Nucleus accumbens (tissue), 56 donors: ENCODE data around the gene TAOK2.

Experiments
- DNase-seq, 56 donors: peaks; one replicate each; lab custom pipeline; 2025; lab: John Stamatoyannopoulos, UW

The TAOK2 gene

GRCh38 chr16:29962344-29962994 is 11.2 kb upstream of the TAOK2 start:
- peak in 5 of 56 donors; percentile 9 to 41 (median 31) for DNase-seq

GRCh38 chr16:29963021-29963743 is 10.5 kb upstream of the TAOK2 start:
- no peak for DNase-seq

GRCh38 chr16:29968205-29968604 is 5.5 kb upstream of the TAOK2 start:
- no peak for DNase-seq

- DNase-seq = no peak
Measured at GRCh38 chr16:29971304-29971703, 2.4 kb upstream of the TAOK2 start.

- DNase-seq = no peak
Measured at GRCh38 chr16:29972500-29972899, 1.2 kb upstream of the TAOK2 start.

- no peak for DNase-seq
Measured at GRCh38 chr16:29972992-29973383, 680 bp upstream of the TAOK2 start.

DNA sequence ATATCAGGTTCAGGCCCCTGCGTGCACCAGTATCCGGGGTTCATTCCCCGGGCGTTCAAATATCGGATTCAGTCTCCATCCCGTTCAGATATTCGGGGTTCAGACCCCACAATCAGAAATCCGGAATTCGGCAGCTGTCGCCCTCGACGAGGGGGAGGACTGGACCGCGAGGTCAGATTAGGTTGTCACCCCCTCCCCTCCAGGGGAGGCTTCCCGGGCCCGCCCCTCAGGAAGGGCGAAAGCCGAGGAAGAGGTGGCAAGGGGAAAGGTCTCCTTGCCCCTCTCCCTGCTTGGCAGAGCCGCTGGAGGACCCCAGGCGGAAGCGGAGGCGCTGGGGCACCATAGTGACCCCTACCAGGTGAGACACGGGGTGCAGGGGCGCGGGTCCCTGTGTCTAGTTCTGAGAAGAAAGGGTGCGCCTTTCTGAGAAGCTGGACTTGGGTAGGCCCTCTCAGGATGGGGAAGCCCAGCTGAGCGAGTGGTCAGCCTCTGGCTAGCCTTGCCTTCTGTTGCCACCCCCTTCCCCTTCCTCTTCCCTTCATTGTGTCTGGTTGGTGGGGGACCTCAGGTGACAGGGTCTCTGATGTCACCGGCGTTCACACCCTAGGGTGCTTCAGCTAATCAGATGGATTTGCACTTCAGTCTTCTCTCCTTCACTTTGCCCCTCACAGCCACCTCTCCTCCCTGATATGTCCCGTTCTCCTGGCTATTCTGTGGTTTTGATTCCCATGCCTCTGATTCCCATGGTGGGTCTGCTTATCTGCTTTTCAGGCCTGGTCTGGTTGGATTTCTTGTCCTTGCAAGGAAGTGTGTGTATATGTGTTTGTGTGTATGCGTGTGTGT is 844 bp downstream of the TAOK2 start:
- peak in 5 of 56 donors; percentile 6 to 32 (median 24) for DNase-seq

DNA sequence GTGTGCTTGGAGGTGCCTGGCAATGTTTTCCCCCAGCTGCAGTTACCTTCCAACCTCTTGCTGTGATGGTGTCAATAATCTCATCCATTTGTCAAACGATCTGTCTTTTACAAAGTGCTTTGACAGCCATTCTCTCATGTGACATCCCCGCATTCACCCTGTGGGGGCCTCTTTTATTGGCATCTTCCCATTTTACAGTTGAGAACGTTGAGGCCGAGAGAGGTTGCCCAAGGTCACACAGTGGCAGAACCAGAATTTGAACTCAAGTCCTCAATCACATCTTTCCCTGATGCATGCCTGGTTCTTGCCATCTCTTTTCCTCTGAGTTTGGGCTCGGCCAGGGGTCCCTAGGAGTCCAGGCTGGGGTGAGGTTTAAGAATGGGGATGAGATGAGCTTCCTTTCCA is 1.5 kb downstream of the TAOK2 start:
- no peak for DNase-seq

GRCh38 chr16:29975811-29976511 is 2.3 kb downstream of the TAOK2 start:
- DNase-seq = peak in 1 of 56 donors; percentile 8

GRCh38 chr16:29977063-29977825 is 3.6 kb downstream of the TAOK2 start:
- DNase-seq = peak in 2 of 56 donors; percentile 8 to 26

DNA sequence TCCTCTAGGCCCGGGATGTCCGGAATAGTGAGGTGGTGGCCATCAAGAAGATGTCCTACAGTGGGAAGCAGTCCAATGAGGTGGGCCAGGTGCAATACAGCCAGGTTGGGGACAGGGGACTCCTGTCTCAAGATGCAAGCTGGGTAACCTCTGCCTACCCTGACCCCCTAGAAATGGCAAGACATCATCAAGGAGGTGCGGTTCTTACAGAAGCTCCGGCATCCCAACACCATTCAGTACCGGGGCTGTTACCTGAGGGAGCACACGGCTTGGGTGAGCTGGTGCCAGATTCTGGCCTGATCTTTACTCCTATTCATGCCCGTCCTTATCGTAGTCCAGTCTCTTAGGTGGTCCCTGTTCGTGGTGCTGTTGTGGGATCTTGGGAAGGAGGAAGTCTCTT is 4.4 kb downstream of the TAOK2 start:
- DNase-seq = no peak

DNA sequence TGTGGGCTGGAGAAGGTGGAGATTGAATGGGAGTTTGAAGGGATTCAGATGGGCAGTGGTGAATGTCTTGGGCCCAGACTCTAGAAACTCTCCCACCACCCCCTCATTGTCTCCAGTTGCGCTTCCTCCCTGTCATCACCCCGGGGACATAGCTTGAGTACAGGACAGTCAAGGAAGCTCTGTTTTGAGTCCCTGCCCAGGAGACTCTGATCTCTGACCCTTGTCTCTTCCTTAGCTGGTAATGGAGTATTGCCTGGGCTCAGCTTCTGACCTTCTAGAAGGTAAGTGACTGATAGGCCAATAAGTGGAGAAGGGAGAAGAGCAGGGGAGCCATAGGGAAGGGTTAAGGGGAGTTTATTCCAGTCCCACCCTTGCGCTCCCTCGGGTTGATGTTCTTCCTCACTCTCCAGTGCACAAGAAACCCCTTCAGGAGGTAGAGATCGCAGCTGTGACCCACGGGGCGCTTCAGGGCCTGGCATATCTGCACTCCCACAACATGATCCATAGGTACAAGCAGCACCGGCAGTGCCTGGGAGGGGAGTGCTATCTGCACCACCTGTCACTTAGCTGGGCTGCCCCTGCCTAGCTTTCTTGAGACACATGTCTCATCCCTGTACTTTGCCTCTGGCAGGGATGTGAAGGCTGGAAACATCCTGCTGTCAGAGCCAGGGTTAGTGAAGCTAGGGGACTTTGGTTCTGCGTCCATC is 5.0 kb downstream of the TAOK2 start:
- no peak for DNase-seq

GRCh38 chr16:29982560-29983419 is 9.1 kb downstream of the TAOK2 start:
- DNase-seq = no peak

DNA sequence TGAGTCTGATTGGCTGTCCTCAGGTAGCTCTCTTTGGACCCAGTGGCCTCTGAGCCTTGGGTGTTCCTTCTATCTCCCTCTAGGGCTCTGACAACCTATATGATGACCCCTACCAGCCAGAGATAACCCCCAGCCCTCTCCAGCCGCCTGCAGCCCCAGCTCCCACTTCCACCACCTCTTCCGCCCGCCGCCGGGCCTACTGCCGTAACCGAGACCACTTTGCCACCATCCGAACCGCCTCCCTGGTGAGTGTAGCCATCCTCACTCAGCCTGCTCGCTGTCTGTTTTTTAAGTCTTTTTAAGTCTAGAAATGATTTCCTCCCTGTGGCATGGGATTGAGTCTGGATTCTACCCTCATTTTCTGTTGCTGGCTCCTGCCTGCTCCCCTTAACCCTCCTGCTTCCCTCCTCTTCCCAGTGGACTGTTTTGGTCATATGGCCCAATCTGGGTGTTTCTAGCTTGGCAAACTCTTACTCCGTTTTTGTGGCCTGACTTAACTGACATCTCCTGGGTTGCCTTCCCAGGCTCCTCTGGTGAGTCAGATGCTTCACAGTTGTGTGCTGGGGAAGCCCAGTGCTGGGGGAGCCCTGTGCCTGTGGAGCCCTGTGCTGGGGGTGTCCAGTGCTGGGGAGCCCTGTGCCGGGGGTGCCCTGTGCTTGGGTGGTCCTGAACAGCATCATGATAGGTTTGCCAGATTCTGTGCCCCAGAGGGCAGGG is 9.9 kb downstream of the TAOK2 start:
- DNase-seq = no peak

DNA sequence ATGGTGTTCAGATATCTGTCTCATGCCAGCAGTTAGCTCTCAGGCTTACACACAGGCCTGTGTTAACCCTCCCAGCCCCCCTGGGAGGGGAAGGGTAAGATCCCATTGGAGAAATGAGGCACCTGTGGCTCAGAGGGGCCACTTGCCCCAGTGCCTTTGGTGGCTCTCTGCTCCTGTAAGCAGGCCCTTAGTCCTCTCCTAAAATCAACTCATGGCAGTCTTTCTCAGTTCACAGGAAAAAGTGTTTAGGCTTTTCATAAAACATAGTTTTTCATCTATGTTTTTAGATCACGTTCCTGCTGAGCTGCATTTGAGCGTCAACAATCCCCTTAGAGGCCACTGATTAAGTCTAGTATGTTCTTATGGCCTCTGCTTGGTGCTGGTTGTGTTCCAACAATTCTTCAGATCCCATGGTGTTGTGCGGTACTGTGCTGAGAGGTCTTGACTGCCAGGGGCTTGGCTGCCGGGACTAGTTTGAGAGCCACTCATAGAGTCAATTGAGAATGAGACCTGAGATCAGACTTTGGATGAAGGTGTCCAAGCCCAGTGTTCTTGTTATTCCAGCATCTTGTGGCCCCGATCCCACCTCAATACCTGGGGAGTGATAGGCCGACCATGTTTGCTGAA is 10.6 kb downstream of the TAOK2 start:
- DNase-seq = no peak

GRCh38 chr16:29984764-29985147 is 11.1 kb downstream of the TAOK2 start:
- no peak for DNase-seq

DNA sequence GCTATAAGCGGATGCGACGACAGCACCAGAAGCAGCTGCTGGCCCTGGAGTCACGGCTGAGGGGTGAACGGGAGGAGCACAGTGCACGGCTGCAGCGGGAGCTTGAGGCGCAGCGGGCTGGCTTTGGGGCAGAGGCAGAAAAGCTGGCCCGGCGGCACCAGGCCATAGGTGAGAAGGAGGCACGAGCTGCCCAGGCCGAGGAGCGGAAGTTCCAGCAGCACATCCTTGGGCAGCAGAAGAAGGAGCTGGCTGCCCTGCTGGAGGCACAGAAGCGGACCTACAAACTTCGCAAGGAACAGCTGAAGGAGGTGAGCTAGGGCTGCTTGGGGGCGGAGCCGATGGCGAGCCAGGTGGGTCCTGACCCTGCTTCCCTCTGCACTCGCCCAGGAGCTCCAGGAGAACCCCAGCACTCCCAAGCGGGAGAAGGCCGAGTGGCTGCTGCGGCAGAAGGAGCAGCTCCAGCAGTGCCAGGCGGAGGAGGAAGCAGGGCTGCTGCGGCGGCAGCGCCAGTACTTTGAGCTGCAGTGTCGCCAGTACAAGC is 11.7 kb downstream of the TAOK2 start:
- no peak for DNase-seq
